Stimulated activated CD8-positive, alpha-beta memory T cell treated with anti-CD3 and anti-CD28 coated beads, Interleukin-12 subunit alpha, Interleukin-12 subunit beta, amount 100 ng/mL, for 24 hours (primary cell): ENCODE results near the gene MYL9.
"Not testable (repeated sequence)": the region's sequence is repeated elsewhere in the genome, so short reads cannot be mapped to it uniquely, and the experiment has no call there.

Source experiments
- DNase-seq: peaks from one replicate; pipeline ENCODE4 v3.0.0-alpha.2; 2020; ENCODE audit errors: extremely low read depth

The MYL9 gene

DNA sequence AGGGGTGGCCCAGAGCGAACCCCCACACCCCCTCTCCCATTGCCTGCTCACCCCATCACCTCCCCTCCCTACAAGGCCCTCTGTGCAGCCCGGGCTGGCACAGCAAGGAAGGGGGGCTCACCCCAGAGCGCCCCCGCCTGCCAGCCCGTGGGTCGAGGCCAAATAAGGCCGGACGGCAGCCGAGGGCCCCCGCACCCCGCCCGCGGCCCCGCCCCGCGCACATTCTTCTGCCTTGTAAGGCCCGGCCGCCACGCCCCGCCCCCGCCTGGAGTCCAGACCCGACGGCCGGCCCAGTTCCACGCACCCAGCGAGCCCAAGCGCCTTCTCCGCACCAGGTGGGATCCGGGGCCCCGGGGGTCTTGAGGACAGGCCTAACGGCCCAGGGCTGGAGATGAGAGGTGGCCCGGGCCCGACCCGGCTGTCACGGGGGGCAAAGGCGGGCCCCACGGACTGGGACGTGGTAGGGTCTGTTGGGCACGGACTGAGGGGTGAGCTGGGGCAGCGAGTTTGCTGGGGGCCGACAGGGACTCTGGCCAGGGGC, at the start of gene MYL9:
TSS of gene MYL9 (plus strand) at position 293 of the 541 bp plus-strand sequence. CDS start 3,366 bp downstream, outside the sequence.
- no peak for DNase-seq

DNA sequence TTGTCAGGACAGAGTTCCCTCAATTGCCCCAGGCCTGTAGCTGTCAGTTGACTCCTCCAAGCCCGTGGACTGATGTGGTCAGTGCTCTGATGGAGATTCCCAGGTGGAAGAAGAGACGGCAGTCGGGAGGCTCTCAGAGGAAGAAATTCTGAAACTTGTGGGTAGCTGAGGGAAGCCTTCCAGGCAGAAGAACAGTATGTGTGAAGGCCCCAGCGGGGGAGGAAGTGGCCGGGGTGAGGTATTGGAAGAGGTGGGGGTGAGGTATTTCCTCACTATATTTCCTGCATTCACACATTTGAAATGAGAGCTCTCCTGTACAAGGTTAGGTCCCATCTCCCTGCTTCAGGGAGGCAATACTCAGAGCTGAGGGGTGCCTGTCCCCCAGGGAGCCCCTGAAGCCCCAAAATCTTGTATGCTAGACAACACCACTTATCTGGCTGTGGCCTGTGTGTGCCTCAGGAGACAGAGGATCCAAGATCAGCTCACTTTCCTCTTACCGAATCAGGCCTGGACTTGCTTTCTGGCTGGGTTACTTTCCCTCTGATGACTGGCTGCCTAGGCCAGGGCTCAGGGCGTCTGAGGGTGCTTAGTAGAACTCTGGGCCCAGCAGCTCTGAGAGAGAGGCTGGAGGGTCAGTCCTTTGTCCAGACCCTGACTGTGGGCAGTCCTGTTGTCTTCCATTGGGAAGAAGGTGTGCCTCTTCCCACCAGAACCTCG, 49.3 kb upstream of the MYL9 start:
- DNase-seq = peak; percentile 11

DNA sequence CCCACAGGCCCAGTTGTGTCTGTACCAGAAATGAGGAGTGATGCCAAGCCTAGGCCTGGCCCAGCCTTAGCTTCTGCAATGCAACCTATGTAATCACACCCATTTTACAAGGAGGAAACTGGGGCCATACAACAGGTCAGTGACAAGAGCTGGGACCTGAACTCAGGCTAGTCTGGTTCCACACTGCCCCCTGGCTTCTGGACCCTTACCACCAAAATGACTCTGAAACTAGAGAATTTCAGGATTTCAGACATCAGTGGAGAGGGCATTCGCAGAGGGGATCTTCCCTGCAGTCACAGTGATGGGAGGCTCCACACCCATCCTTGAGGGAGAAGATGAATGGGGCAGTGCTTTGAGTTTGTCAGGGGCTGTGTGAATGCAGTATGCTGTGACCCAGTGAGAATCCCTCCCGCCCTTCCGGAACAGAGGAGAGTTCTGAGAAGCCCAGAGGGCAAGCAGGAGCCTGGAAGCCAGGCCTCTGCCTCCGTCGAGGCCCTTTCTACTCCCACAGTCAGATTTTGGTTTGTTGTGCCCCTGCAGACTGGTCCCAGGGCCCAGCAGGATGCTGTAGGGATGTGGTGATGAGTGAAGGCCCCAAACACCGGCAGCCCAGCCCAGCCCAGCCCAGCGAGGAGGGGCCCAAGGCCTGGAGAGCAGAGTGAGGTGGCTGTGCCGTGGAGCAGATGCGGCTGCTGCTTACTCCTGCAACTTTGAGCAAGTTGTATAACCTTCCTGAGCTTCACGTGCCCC, 48.1 kb upstream of the MYL9 start:
- DNase-seq = no peak

DNA sequence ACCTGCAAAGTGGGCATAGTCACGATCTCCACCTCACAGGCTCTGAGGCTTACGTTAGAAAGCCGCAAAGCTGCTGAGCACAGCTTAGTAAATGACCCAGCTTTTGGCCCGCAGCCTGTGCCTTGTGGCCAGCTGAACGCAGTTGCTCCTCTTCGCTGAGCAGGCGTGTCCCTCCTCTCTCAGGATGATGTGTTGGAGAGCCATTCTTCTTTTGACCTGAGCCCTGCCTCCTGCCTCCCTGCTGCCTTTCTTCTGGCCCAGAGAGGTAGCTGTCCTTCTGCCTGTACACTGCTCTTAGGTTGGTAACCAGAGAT, 47.6 kb upstream of the MYL9 start:
- DNase-seq = no peak

DNA sequence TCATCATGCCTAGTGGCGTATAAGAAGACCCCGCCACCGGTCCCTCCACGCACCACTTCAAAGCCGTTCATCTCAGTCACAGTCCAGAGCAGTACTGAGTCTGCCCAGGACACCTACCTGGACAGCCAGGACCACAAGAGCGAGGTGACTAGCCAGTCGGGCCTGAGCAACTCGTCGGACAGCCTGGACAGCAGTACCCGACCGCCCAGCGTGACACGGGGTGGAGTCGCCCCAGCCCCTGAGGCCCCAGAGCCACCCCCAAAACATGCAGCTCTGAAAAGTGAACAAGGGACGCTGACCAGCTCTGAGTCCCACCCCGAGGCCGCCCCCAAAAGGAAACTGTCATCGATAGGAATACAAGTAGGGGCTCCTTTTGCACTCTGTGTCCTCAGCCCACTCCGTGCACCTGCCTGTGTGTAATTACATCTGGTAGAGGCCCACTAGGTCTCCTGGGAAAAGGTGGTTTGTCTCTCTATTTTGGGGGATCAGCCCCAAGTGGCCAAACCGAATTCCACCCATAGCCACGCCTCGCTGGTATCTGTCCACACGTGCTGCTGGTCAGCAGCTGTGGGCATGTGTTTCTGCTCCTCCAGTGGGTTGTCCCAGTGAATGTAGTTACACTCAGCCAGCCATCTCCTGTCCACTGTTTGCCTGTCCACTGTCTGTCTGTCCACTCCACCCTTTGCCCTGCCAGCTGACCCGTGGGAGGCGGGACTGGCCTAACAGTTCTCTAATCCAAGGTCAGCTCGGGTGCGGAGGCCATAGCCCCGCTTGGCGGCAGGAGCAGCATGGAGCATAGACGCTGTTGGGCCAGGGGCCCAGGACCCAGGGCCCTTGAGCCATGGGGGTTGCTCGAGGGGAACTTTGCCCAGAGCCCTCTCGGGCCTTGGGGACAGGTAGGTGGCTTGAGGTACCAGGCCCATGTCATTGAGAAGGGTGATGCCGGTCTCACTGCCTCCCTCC, 44.3 kb upstream of the MYL9 start:
- DNase-seq = no peak

DNA sequence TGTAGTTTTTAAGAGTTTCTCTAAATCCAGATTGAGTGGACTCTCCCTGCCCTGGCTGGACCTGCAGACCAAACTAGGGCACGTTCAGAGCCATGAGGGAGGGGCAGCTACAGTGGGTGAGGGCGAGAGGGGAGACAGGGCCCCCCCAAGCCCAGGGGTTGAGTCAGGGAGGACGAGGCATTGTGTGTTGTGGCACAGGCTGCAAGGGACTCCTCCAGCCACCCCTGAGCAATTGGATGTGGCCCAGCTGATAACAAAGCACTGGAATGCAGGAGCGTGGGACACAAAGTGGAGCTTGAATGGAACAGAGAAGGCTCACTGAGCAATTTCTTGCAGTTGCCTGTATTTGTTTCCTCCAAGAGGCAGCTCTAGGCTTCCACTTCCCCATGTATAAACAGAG, 43.5 kb upstream of the MYL9 start:
- no peak for DNase-seq

DNA sequence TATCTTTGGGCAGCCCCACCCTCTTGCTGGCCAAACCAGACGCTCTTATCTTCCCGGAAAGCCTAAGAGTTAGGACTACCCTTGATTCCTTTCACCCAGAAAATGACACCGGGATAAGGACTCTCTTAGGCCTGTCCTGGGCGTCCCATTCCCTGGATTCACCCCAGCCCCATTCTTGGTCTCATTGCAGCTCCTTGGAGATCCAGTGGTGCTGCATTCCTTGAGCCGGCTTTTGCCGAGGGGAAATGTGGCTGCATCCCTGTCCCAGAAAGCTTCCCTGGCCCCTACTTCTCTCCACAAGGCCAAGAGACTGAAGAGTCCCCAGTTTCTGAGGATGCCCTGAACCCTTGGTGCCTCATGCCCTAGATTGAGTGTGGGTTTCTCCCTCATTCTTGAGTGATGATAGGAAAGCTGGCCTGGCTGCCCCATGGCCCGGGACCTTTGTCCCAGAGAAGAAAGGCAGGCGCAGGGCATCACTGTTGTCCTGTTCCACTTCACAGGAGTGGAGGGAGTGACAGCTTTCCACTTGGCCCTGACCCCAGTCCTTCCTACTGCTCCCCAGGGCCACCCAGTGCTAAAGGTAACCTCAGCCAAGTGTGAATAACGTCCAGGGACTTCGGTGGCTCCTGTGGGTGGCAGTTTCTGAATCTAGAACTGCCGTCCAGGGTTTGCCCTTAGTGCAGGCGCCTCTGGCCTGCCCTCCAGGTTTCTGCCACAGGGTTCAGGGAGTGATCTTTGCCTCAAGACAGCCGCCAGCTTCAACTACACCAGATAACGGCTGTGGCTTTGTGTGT, 42.7 kb upstream of the MYL9 start:
- DNase-seq = no peak

DNA sequence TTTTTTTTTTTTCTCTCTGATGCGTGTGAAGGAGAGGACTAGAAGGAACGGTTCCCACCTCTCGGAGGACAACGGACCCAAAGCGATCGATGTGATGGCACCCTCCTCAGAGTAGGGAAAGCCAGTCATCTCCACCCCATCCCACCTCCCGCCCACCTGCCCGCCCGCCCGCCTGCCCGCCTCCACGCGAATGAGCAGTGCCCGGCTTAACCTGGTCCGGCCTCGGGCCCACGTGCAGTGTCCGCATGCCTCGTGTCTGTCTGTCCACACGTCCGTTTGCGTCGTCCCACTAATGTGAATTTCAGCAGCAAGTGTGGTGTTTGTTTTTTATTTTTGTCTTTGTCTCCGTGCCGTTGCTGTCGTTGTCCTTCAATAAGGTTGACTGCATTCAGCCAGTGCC, 42.1 kb upstream of the MYL9 start:
- no peak for DNase-seq

DNA sequence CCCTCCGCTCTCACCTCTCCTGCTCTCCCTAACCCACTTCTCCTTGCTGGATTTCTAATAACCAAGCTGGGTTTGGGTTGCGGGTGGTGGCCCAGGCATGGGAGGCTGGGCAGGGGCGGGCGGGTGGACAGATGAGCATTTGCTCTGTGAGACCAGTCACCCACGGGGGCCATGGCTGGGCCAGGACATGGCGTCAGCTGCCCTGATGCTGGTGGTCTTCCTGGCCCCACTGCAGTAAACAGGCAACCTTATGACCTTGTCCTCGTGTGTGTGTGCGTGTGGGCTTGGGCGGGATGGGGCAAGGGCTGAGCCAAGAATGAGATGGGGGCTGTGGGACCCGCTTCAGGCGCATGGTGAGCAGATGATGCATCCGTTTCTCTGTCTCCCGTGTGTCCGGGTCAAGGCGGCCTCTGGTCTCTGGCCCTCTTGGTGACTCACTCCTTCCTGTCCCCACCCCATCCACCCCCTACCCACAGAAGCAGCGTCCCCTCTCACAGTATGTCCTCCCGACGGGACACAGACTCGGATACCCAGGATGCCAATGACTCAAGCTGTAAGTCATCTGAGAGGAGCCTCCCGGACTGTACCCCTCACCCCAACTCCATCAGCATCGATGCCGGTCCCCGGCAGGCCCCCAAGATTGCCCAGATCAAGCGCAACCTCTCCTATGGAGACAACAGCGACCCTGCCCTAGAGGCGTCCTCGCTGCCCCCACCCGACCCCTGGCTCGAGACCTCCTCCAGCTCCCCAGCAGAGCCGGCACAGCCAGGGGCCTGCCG, 41.4 kb upstream of the MYL9 start:
- no peak for DNase-seq

DNA sequence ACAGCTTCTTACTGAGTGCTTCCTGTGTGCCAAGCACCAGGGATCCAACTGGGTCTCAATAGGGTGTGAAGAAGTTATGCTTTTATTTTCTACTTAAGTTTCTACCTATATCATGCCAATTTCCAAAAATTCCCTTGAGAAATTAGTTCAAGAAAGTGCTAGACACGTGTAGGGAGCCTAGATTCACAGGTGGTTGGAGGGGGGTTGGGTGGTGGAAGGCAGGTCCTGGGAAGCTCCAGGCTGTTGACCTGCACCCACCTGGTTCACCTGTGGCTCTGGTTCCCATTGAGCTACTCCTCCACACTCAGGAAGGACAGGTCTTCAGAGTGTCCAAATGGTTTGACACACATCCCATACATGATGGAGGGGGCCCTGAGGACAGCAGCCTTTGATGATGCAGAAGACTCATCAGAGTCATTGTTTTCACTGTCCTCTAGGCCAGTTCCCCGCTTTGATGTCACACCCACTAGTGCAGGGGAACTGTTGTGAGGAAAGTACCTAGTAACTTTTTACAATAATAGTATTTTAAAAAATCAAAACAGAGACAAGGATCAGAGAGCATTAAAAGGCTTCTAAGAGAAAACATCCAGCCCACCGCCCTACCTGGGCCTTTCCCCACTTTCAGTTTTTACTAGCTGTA, 39.8 kb upstream of the MYL9 start:
- no peak for DNase-seq

DNA sequence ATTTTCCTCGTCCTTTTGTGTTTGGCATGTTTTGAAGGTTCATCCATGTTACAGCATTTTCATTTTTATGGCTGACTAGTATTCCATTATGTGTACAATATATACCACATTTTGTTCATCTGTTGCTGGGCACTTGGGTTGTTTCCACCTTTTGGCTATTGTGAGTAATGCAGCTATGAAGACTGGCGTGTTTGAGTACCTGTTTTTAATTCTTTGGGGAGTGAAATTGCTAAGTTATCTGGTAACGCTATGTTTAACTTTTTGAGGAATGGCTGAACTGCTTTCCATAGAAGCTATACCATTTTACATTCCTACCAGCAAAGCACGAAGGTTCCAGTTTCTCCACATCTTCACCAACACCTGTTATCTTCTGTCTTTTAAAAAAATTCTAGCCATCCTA, 37.0 kb upstream of the MYL9 start:
- DNase-seq = no peak

DNA sequence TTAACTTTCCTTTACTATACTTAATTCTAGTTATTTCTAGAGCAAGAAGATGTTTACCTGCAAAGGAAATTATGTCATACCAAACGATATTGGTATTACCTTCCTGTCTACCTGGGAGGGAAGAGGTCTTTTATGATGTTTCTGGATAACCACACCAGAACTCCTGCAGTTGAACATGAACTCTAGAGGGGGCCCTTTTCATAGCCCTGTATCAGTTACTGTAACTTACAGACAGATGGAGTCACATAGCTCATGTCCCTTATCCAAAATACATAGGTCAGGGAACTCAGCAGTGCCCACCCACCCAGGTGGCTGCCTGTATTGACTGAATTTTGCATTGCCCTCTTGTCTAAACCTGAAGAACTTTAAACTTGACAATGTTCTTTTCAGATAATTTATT, 35.1 kb upstream of the MYL9 start:
- no peak for DNase-seq

DNA sequence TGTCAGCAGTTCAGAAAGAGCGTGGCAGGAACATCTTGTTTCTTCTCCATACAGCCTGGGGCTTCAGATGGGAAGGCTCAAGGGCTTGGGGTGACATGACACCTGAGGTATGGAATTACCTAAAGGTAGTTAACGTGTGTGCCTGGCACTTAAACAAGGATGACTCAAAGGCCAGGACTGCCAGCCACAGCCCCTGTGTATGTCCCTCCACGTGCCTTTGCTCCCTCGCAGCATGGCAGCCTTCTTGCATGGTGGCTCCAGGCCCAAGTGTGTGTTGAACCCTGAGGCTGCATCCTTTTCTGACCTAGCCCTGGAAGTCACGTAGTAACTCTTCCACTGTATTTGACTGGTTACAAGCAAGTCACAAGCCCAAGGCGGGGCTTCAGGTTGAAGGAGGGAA, 33.6 kb upstream of the MYL9 start:
- DNase-seq = no peak

DNA sequence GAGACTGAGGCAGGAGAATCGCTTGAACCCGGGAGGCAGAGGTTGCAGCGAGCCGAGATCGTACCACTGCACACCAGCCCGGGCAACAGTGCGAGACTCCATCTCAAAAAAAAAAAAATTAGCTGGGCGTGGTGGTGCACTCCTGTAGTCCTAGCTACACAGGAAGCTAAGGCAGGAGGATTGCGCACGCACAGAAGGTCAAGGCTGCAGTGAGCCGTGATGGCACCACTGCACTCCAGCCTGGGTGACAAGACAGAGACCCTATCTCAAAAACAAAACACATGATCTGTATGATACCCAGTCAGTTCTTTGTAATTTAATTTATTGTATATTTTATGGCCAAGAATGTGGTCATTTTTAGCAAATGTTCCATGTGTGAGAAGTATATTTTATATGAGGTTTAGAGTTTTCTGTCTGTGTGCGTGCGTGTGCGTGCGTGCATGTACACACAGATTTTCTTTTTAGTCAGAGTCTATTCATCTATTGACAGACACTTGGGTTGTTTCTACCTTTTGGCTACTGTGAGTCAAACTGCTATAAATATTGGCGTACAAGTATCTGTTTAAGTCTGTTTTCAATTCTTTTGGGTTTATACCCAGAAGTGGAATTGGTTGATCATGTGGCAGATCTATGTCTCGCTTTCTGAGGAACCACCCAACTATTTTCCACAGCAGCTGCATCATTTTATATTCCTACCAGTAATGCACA, 22.2 kb upstream of the MYL9 start:
- DNase-seq = no peak

DNA sequence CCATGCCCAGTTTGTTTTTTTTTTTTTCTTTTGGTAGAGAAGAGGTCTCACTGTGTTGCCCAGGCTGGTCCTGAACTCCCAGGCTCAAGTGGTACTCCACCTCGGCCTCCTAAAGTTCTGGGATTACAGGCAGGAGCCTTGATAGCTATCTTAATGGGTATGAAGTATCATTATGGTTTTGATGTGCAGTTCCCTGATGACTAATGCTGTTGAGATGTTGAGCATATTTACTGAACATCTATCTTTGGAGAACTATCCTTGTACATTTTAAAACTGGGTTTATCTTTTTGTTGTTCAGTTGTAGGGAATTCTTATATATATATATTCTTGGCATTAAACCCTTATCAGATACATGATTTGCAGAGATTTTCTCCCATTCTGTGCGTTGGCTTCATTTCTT, 21.4 kb upstream of the MYL9 start:
- DNase-seq = no peak

DNA sequence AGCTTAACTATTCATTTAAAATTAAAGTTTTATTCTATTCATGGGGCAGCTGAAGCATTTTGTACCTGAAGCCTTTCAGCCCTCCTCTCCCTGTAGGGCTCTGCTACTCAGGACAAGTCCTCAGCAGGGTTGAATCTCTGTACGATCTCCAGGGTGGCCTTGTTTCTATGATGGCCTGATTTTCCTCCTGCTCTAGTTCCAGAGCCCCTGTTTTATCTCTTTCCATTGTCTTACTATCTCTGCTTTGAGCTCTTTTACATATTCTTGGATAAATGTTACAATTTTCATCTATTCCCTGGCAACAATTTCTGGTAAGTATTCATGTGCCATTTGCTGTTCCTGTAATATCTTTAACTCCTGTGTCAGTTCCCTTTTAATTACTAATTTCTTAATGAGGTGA, 19.8 kb upstream of the MYL9 start:
- no peak for DNase-seq

DNA sequence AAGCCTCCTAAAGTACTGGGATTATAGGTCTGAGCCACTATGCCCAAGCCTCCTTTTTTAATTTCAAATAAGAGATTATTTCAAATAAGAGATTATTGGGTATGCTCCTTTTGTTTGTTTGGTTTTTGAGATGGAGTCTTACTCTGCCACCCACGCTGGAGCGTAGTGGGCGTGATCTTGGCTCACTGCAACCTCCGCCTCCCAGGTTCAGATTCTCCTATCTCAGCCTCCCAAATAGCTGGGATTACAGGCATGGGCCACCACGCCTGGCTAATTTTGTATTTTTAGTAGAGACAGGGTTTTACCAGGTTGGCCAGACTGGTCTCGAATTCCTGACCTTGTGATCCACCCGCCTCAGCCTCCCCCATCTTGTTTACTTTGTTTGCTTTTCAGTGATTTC, 18.9 kb upstream of the MYL9 start:
- DNase-seq = not testable (repeated sequence)

DNA sequence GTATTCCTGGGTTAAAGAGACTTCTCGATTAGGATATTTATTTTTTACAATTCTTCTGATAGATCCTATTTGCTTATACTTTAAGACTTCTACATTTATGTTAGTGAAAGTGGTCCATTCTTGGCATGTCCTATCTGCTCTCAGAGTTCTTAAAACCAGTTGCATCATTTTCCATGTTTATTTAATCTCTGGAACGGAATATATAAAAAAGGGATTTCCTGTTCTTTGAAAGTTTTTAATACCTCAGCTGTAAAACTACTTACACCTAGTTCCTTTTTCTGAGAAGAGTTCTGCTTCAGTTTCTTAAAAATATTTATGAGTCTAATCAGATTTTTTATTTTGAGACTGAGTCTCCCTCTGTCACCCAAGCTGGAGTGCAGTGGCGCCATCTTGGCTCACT, 18.0 kb upstream of the MYL9 start:
- no peak for DNase-seq

DNA sequence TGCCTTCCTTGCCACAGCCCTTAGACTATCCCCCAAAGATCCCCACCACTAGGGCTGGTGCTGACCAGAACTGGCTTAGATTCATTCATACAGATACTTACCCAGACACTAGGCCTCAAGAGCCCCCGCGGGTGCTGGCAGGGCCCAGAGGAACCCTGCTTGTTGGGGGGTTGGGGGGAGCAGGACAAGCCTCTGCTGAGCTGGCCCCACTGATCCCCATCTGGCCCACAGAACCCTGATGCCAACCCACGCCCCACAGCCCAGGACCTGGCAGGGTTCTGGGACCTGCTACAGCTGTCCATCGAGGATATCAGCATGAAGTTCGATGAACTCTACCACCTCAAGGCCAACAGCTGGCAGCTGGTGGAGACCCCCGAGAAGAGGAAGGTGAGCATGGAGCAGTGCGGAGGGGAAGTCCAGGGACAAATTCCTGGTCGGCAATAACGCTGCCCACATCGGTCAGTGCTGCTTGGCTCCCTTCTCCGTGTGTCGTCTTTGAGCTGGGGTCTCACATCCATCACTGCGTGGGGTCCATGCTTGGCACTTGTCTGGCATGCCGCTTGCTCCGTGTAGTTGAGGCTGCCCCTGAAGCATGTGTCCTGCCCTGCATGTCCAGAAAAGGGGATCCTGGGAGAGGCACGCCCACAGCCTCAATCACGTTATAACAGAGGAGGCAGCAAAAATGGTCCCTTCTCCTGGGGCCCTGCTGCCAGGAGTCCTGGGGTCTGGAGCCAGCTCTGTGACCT, 15.5 kb upstream of the MYL9 start:
- no peak for DNase-seq
